AG10803 (cell line): ENCODE measurements around the gene UBE2J2.

Experiments
- DNase-seq: peaks from one replicate; pipeline ENCODE4 v3.0.0; 2010; ENCODE audit warnings: low read depth
- H3K4me3 ChIP-seq: 2 replicates; pipeline ENCODE4 v1.5.1; 2011; ENCODE audit warnings: mild to moderate bottlenecking, low read length, control low read depth
- CTCF ChIP-seq: conservative IDR thresholded peaks from 2 replicates; pipeline ENCODE4 v1.5.1; 2011; ENCODE audit warnings: mild to moderate bottlenecking, low read length, control low read depth, inconsistent platforms

UBE2J2 gene

GRCh38 chr1:1223321-1223720 is 50.3 kb downstream of the UBE2J2 start:
- no peak for TF ChIP-seq CTCF
- no peak overlapping the region for H3K4me3 ChIP-seq
- DNase-seq: no peak

- no peak for DNase-seq
- no peak for TF ChIP-seq CTCF
- no peak overlapping the region for H3K4me3 ChIP-seq
Observed at GRCh38 chr1:1222575-1223225, 51.0 kb downstream of the UBE2J2 start.

GRCh38 chr1:1221887-1222574 is 51.6 kb downstream of the UBE2J2 start:
- H3K4me3 ChIP-seq: no peak overlapping the region
- DNase-seq: no peak
- no peak for TF ChIP-seq CTCF

- no peak overlapping the region for H3K4me3 ChIP-seq
- DNase-seq: no peak
- no peak for TF ChIP-seq CTCF
Observed at GRCh38 chr1:1220197-1220596, 53.5 kb downstream of the UBE2J2 start.

GRCh38 chr1:1219341-1219740 is 54.3 kb downstream of the UBE2J2 start:
- TF ChIP-seq CTCF: no peak
- H3K4me3 ChIP-seq: no peak overlapping the region
- no peak for DNase-seq

- no peak for DNase-seq
- no peak for TF ChIP-seq CTCF
- no peak overlapping the region for H3K4me3 ChIP-seq
Observed at GRCh38 chr1:1218524-1219200, 55.0 kb downstream of the UBE2J2 start.
